ENCODE data around the gene MRPL41. TPM values are rescaled to one million over a fixed set of nuclear protein-coding genes. Genes with fewer than 3 reads are reported as not detected.
A peak's percentile ranks its signal among the peaks of the same experiment; 100 is the strongest.
"Not testable (repeated sequence)": the region's sequence is repeated elsewhere in the genome, so short reads cannot be mapped to it uniquely, and the experiment has no call there.

Gene MRPL41
- total RNA-seq, 4 donors from 2014 or later = 46.5 to 65.1 (median 55.8) TPM

DNA sequence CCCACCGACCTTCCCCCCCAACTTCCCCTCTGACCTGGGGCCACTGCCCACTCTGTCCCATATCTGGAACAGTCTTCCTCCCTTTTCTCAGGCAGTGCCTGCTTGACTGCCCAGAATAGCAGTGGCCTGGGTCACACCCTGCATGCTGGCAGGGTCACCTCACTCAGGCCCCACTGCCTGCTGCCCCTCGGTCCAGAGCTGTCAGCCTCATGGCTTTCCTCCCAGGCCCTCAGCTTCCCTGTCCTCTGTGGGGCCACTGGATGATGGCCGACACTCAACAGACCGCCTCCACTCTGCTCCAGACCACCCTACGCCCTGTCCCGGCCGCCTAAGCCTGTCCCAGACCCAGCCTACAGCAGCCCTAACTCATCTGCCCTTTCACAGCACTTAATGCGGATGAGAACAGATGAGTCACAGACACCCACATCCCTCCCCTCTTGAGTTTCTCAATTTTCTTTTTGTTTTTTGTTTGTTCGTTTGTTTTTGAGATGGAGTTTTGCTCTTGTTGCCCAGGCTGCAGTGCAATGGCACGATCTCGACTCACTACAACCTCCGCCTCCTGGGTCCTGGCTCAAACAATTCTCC is 7.4 kb upstream of the MRPL41 start:
- Histone ChIP-seq H3K36me3 (peaks cover 0 to 56% of the 10 kb centered on the region in 2 donors), H3K9me3 (no peaks in the 10 kb centered on the region), H3K27ac (peak overlapping the region in 1 of 4 donors; percentile 39), H3K4me1 (peaks cover 0 to 16% (median 0%) of the 10 kb centered on the region in 3 donors), H3K4me3 (no peak overlapping the region), H3K27me3 (no peaks in the 10 kb centered on the region)
- TF ChIP-seq EP300 (IDR thresholded peaks at IDR 0.05) (no peak), POLR2A (IDR thresholded peaks at IDR 0.05) (no peak), POLR2AphosphoS5 (IDR thresholded peaks at IDR 0.05) (no peak)
- TF ChIP-seq, protein P1, sequence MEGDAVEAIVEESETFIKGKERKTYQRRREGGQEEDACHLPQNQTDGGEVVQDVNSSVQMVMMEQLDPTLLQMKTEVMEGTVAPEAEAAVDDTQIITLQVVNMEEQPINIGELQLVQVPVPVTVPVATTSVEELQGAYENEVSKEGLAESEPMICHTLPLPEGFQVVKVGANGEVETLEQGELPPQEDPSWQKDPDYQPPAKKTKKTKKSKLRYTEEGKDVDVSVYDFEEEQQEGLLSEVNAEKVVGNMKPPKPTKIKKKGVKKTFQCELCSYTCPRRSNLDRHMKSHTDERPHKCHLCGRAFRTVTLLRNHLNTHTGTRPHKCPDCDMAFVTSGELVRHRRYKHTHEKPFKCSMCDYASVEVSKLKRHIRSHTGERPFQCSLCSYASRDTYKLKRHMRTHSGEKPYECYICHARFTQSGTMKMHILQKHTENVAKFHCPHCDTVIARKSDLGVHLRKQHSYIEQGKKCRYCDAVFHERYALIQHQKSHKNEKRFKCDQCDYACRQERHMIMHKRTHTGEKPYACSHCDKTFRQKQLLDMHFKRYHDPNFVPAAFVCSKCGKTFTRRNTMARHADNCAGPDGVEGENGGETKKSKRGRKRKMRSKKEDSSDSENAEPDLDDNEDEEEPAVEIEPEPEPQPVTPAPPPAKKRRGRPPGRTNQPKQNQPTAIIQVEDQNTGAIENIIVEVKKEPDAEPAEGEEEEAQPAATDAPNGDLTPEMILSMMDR (IDR thresholded peaks at IDR 0.05) = no peak
- WGBS, 2 donors (ENCODE audit: low coverage in 1 of 2) = 80 to 83% methylated on average over 8 to 11 of the region's 12 CpGs
- no peak for ATAC-seq

DNA sequence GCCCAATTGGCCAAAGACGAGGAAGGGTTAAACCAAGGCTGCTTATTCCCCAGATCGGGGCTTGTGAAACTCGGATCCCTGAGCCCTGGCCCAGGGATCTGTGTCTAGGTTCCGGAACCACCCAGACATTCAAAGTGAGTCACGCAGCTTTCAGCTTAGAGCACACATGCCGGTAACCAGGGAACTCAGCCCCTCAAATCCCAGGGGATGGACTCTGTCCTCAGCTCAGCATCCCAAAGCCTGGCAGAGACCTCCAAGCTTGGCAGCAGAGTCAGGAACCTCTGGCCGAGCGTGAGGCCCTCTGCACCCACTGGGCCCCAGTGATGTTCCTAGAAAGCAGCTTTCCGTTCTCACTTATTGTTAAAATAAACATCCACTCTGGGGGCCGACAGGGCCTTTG is 6.6 kb upstream of the MRPL41 start:
- Histone ChIP-seq H3K9me3 (no peaks in the 10 kb centered on the region), H3K4me1 (peaks cover 0 to 25% (median 5%) of the 10 kb centered on the region in 3 donors), H3K27ac (peak overlapping the region in 1 of 4 donors; percentile 39), H3K4me3 (no peak overlapping the region), H3K27me3 (no peaks in the 10 kb centered on the region), H3K36me3 (peaks cover 0 to 48% of the 10 kb centered on the region in 2 donors)
- peak; percentile 57 for ATAC-seq
- WGBS, 2 donors (ENCODE audit: low coverage in 1 of 2) = 56 to 59% methylated on average over 4 to 7 of the region's 10 CpGs
- no peak for TF ChIP-seq POLR2A (IDR thresholded peaks at IDR 0.05)
- TF ChIP-seq, protein P1 (IDR thresholded peaks at IDR 0.05) = no peak
- TF ChIP-seq EP300 (IDR thresholded peaks at IDR 0.05) = no peak
- no peak for TF ChIP-seq POLR2AphosphoS5 (IDR thresholded peaks at IDR 0.05)

DNA sequence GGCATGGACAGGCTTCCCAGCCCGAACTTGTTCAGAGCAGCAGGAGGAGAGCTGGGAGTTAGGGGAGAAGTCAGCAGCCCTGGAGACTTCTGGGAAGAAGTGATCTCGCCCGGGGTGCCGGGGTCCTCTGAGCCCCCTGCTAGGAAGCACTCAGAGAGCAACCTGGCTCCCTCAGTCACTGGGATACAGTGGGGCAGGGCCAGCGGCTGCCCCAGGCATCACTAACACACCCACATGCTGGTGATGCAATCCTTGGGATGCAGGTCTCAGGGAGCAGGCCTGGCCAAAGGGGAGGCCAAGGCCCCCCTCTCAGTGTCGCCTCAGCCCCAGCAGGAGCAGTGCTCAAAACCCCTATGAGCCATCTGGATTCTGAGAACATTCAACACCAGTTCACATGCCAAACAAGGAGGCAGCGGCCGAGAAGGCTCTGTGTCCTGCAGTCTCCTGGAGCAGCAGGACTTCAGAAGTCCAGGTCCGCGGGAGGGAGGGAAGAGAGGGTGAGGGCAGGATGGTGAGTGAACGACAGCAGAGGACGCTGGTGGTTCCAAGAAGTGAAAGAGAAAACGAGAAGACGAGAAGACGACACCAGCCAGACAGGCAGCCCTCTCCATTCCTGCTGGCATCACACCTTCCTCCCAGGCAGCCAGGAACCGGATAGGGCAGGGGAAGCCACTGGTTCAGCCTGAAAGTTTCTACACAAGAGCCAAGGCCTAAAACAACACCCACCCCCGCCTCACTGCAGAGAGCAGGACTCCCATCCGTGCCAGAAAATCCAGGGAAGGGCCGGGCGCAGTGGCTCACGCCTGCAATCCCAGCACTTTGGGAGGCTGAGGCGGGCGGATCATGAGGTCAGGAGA is 3.8 kb upstream of the MRPL41 start:
- Histone ChIP-seq H3K27me3 (no peaks in the 10 kb centered on the region), H3K4me1 (peaks cover 0 to 45% (median 9%) of the 10 kb centered on the region in 3 donors), H3K27ac (peak overlapping the region in 1 of 4 donors; percentile 23), H3K36me3 (peaks cover 0 to 23% of the 10 kb centered on the region in 2 donors), H3K9me3 (no peaks in the 10 kb centered on the region), H3K4me3 (no peak overlapping the region)
- TF ChIP-seq EP300 (IDR thresholded peaks at IDR 0.05) = no peak
- TF ChIP-seq POLR2AphosphoS5 (IDR thresholded peaks at IDR 0.05) = no peak
- TF ChIP-seq, protein P1 (IDR thresholded peaks at IDR 0.05) = no peak
- TF ChIP-seq POLR2A (IDR thresholded peaks at IDR 0.05) = no peak
- no peak for ATAC-seq
- 71 to 80% methylated on average over 5 to 8 of the region's 23 CpGs for WGBS, 2 donors (ENCODE audit: low coverage in 1 of 2)

DNA sequence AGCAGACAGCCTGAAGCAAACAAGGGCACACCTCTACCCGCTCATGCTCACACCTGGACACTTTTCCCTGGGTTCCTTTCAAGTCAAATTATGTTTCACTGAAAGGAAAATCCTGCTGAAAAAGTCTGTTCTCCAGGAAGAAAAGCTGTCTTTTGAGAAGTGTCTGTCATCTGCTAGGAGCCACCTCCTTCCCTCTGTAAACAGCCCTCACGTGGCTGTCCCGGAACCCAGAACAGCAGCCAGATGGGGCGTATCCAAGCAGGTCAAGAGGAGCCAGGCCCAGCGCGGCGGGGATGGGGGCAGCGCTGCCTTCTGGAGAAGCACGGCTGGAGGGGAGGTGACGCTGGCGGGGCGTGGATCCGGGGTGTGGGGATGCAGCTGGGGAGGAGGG is 1.5 kb upstream of the MRPL41 start, which contains the start of gene PNPLA7:
Gene PNPLA7, minus strand, starts transcription at position 172 of the 391 bp plus-strand sequence. CDS start 205 bp downstream, outside the sequence.
- H3K27me3 ChIP-seq = no peaks in the 10 kb centered on the region
- 64% methylated on average over 1 of the region's 13 CpGs; no CpG with 5 or more reads in 1 of the 2 donors for WGBS, 2 donors (ENCODE audit: low coverage in 1 of 2)
- TF ChIP-seq EP300 (IDR thresholded peaks at IDR 0.05) (no peak), POLR2A (IDR thresholded peaks at IDR 0.05) (no peak), POLR2AphosphoS5 (IDR thresholded peaks at IDR 0.05) (peak; percentile 77)
- TF ChIP-seq, protein P1 (IDR thresholded peaks at IDR 0.05) = no peak
- peaks cover 0 to 52% (median 9%) of the 10 kb centered on the region in 3 donors for H3K4me1 ChIP-seq
- H3K4me3 ChIP-seq = peak within 1 kb of the TSS; percentile 42 to 95
- H3K36me3 ChIP-seq = peaks cover 0 to 30% of the 10 kb centered on the region in 2 donors
- H3K9me3 ChIP-seq = no peaks in the 10 kb centered on the region
- ATAC-seq = peak; percentile 77
- peak within 1 kb of the TSS; percentile 41 to 96 (median 92) for H3K27ac ChIP-seq

DNA sequence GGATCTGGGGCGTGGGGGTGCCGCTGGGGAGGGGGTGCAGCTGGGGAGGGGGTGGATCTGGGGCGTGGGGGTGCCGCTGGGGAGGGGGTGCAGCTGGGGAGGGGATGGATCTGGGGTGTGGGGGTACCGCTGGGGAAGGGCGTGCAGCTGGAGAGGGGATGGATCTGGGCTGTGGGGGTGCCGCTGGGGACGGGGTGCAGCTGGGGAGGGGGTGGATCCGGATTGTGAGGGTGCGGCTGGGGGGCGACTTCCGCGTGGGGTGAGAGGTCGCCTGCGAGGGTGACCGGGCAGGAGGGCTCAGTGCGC is 768 bp upstream of the MRPL41 start:
- not testable (repeated sequence) for H3K27me3 ChIP-seq, H3K9me3 ChIP-seq, ATAC-seq
- 0% methylated on average over 4 of the region's 17 CpGs; no CpG with 5 or more reads in 1 of the 2 donors for WGBS, 2 donors (ENCODE audit: low coverage in 1 of 2)
- peak overlapping the region; percentile 30 to 96 (median 92) for H3K27ac ChIP-seq
- H3K4me1 ChIP-seq = peaks cover 0 to 58% (median 9%) of the 10 kb centered on the region in 3 donors
- H3K4me3 ChIP-seq = peak overlapping the region; percentile 42 to 95
- peaks cover 0 to 37% of the 10 kb centered on the region in 2 donors for H3K36me3 ChIP-seq

Data from gastroesophageal sphincter (tissue), 4 donors.